HG02973 (cell line): ENCODE data around the gene FTCD.
A peak's percentile ranks its signal among the peaks of the same experiment; 100 is the strongest.
"Not testable (repeated sequence)": the region's sequence is repeated elsewhere in the genome, so short reads cannot be mapped to it uniquely, and the experiment has no call there.

Source experiments
- ATAC-seq: cut with Tn5 transposase; IDR thresholded peaks from one replicate; pipeline ENCODE4 v1.9.1; 2021; ENCODE audit warnings: moderate library complexity; ENCODE audit not compliant: unreplicated experiment

The FTCD gene

DNA sequence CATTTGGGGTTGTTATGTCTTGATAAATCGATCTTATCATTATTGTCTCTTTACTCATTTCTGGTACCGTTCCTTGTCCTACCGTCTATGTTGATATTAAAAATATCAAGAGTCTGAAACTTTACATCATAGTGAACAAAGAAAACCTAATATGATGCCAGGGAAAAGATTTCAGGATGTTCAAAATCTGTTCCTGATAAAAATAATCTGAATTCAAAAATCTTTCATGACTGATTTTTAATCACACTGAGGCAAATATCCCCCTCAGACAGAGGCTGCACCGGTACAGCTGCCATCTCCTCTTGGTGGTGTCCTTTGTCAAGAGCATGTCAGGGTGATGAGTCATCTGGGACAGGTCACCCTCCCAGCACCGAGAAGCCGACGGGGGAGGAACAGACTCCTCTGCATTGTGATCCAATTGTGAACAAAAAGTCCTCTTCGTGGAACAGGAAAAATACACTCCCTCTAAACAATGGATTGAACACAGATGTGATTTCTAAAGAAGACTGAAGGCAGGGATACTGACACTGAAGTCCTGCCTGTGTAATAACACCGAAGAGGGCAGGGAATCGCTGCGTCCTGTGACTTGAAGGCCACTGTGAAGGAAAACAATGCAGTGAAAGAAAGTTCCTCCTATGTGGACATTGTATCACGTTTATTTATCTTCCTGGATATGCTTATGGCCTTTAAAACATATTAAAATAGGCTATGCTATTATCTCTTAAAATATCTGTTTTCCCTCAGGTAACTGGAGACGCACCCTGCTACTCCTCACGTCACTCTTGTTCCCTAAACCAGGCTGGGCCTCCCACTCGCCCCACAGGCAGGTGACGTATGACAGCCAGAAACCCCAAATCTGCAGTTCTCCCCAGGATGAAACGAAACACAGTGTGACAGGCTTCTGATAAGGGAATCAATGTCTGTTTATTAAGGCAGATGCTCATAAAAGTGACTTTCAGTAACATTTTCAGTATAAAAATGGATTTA, 33.1 kb upstream of the FTCD start:
- no peak for ATAC-seq

DNA sequence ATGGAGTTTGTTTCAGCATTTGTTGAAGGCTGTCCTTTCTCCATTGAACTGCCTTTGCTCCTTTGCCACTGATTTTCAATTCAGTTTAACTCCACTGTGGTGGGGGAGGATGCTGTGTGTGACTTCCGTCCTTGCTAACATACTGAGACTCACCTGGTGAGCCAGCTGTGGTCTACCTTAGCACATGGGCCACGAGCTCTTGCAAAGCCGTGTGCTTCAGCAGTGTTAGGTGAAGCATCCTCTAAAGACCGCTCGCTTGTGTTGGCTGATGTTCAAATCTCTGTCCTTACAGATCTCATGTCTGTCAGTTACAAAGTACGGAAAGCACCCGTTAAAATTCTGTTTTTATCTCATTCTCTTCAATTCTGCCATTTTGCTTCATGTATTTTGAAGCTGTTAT, 32.4 kb upstream of the FTCD start:
- ATAC-seq: no peak

GRCh38 chr21:46187261-46187660, 31.9 kb upstream of the FTCD start:
- ATAC-seq: no peak

GRCh38 chr21:46185716-46186115, 30.3 kb upstream of the FTCD start:
- no peak for ATAC-seq

DNA sequence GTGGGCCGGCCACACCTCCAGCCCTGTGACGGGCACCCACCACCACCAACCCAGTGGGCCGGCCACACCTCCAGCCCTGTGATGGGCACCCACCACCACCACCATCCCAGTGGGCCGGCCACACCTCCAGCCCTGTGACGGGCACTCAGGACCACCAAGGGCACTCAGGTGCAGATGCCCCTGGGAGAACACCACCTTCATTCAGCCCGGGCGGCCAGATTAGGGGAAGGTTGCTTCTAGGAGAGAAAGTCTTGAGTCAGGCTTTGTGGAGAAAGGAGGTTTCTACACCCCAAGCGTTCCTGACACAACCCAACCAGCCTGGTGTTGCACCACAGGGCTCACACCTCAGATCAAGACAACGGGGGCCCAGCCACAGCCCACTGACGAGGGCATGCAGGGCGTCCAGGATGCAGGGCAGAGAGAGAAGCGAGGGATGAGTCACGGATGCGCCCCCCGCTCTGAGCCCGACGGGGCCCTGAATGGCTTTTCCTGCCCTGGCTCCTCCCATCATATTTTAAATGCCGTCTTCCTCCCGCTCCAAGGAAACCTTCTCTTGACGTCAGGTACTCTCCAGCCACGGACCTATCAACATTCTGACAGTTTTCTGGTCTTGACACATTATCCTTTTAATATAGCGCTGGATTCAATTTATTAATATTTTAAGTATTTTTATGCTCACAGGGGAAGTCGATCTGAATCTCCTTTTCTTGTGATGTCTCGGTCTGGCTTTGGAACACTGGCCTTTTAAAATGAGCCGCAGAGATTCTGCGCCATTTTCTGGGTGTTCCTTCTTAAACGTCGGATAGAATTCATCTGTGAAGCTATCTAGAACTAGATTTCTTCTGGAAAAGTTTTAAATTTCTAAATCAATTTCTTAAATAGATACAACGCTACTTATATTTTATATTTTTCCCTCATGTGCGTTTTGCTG, 29.5 kb upstream of the FTCD start:
- peak; percentile 43 for ATAC-seq

- peak; percentile 33 for ATAC-seq
Measured at GRCh38 chr21:46183910-46184624, 28.7 kb upstream of the FTCD start, which contains the start of gene SPATC1L. TSS of gene SPATC1L (minus strand) at chr21:46184459. CDS start at chr21:46182816, 1,643 bp downstream.

- ATAC-seq: not testable (repeated sequence)
Measured at GRCh38 chr21:46183337-46183909, 28.0 kb upstream of the FTCD start.

DNA sequence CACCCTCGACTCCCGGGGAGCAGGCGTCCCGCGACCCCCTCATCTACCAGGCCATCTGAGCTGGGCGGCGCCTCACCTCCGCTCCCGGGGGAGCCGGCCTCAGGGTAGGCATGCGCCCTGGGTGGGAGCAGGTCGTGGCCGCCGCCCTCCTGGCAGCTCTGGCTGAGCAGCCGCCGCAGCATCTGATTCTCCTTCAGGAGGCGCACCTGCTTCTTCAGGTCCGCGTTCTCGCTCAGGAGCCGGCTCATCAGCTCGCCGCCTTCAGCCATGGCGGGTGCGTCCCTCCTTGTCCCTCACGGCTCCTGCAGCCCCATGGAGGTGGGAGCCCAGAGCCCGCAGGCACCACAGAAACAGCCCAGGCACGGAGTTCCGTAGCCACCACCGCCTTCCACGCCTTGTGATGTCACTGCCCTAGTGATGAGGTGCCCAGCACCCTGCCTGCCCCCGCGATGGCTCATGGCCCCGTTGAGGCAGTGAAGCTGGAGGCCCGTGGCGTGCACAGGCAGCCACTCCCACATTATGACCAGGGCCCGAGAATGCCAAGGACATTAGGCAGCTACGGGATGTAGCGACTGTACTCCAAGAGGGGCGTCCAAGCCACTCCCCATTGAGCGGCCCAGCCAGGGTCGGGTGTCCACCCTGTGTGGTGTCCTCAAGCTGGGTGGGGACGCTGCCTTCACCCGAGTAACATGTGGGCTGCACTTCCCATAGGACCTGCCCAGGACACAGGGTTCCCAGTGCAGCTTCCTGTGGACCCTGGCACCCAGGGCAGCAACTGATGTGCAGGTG, 27.4 kb upstream of the FTCD start:
- no peak for ATAC-seq

- ATAC-seq: no peak
Measured at GRCh38 chr21:46181953-46182547, 26.7 kb upstream of the FTCD start.

DNA sequence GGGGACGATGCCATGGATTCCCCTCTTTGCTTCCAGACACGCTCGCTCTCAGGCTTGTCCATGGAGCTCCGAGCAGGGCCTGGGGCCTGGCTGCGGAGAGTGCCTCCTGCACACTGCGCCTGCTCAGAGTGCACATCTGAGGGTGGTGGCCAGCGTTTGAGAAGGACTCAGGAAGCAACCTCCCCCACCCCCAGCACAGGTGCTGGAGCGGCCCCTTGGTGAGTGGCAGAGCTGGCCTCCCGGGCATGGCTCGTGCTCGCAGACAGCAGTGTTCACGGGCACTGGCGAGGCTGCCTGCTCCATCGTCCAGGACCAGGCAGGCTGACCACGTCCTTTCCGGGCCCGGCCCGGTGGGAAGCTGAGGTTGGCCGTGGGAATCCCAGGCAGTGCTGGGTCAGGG, 26.1 kb upstream of the FTCD start:
- no peak for ATAC-seq

DNA sequence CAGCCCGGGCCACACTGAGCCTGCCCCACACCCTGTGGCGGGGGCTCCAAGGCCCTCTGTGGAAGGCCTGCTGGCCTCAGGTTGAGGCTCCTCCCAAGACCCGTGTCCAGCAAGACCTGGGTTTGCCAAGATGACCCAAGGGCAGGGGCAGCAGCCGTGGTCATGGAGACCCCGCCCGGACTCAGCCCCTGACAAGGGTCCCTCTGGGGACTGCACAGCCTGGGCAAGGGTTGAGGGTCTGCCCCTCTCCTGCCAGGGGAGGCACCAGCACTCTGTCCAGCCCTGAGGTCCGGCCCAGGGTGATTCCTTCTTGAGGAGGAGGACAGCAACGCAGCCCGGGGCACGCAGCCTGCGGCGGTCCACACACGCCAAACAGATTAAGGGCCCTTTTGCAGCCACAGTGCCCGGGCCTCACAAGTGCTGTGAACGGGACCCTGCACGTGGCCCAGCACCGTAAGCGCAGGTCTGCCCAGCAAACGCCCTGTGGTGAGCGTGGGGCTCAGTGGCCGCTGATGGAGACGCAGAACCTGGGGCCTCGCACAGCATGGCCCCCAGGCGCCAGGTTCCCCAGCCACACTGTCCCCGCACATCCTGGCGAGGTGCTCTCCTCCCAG, 25.5 kb upstream of the FTCD start:
- ATAC-seq: no peak

DNA sequence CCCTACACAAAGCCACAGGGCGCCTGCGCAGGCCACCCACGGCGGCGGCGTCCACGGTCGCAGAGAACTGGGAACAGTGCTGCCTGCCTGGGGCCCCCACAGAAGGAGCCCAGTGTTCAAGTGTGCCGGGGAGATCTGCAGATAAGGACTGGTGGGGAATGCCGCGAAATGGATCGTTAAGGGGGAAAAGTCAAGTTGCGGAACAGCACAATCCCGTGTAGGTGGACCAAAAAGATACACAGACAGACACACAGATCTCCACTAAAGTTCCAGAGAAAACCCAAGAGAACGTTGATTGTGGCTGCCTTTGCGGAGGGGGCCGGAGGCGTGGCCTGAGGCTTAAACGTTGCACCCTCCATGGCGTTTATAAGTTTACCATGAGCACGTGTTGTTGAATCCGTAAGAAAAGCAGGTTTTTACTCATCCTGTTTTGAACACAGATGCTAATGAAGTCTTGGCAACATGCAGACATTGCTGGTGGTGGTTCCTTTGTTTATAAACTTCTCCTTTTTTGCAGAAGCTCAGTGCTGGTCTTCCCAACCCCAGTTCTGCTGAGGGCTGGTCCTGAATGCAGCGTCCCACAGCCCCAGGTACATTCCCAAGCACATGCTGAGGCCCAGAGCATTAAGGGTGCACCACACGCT, 24.8 kb upstream of the FTCD start:
- no peak for ATAC-seq

GRCh38 chr21:46179708-46180078, 24.3 kb upstream of the FTCD start:
- ATAC-seq: no peak

GRCh38 chr21:46178961-46179360, 23.6 kb upstream of the FTCD start:
- ATAC-seq: no peak

DNA sequence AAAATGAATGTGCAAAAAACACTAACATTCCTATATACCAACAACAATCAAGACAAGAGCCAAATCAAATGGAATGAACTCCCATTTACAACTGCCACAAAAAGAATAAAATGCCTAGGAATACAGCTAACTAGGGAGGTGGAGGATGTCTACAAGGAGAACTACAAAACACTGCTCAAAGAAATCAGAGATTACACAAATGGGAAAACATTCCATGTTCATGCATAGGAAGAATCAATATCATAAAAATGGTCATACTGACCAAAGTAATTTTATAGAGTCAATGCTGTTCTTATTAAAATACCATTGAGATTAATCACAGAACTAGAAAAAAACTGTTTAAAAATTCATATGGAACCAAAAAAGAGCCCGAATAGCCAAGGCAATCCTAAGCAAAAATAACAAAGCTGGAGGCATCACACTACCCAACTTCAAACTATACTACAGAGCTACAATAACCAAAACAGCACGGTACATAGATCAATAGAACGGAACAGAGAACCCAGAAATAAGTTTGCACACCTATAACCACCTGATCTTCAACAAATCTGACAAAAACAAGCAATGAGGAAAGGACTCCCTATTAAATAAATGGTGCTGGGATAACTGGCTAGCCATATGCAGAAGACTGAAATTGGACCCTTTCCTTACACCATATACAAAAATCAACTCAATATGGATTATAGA, 21.2 kb upstream of the FTCD start:
- ATAC-seq: not testable (repeated sequence)

GRCh38 chr21:46173573-46173972, 18.2 kb upstream of the FTCD start:
- no peak for ATAC-seq

DNA sequence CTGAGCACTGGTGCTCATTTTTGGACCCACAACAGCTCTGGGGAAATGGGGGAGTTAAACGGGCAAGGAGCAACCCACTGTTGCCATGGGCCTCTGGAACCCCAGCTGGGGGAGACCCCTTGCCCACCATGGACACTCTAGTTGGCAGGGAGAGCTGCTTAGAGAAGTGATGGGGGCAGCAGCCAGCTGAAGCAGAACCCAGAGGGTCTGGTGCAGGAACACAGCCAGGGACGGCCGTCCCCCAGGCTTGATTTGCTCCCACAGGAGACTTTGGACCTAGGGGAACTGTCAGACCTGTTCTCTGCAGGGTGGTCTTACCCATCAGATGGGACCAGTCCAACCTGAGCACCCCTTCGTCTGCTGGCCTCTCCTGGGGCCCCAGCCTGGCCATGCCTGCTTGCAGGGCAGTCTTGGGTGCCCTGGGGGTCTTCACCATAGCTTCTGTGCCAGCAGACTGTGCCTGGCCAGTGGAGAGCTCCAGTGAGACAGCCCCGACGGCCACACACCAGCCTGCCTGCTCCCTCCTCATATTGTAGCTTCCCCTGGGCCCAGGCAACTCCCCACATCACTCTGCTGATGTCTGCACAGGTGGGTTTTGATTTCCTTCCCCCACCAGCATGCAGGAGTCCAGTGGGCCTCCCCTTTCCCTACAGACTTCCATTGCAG, 17.6 kb upstream of the FTCD start:
- no peak for ATAC-seq
